ENCODE measurements around the gene MIOX.

MIOX gene

DNA sequence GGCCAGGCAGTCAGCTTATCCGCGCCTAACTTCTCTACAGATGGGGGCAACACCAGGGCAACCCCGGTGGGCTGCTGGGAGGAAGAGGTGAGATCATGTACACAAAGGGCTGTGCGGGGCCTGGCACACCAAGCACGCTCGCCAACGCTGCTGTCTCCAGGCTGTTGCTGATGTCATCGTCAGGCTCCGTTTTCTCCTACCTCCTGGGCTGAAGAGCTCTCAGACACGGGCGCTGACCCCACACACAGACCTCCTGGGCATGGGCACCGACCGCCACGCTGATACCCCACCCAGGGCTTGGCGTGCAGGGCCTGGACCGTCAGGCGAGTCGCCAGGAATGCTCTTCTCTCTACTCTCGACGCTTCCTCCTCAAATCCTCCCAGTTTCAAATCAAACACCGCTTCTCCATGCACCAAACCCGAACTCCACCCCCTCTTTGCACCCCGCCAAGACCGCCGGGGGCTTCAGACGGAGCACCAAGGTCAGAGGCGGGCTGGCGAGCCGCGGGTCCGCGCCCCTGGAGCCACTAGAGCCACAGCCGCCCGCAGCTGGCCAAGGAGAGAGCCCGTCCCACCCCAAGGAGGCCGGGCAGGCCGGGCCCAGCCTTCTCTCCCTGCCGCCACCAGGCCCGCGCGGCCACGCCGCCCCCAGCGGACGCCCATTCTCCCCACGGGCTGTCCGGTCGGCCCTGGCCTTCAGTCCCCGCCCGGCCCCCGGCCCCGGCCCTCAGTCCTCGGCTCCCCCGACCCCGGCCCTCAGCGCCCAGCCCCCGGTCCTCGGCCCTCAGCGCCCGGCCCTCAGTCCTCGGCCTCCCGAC, 12.6 kb upstream of the MIOX start:
- DNase-seq (ENCODE audit: low spot score): no peak

GRCh38 chr22:50474710-50475651, 11.7 kb upstream of the MIOX start, which contains the start of gene SBF1:
Gene SBF1 (minus strand): TSS chr22:50475035. CDS start chr22:50474840, 195 bp downstream.
- DNase-seq (ENCODE audit: low spot score): peak; percentile 90

- DNase-seq (ENCODE audit: low spot score): no peak
Measured at GRCh38 chr22:50475652-50476002, 11.0 kb upstream of the MIOX start.

DNA sequence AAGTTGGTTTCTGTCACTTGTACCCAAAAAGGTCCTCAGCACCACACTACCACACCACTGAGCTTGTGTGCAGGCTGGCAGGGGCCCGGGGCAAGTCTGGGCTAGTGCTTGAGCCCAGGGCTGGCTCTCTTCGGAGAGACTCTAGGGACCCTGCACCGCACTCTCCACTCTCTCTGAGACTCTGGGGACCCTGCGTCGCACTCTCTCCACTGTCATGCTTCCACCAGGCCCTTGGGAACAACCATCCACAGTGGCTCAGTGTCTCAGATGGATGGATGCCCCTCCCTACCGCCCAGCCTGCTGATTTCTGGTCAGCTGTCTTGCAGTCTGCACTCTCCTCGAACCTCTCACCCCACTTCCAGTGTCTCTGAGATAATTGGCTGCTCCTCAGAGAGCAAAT, 9.8 kb upstream of the MIOX start:
- DNase-seq (ENCODE audit: low spot score): no peak

DNA sequence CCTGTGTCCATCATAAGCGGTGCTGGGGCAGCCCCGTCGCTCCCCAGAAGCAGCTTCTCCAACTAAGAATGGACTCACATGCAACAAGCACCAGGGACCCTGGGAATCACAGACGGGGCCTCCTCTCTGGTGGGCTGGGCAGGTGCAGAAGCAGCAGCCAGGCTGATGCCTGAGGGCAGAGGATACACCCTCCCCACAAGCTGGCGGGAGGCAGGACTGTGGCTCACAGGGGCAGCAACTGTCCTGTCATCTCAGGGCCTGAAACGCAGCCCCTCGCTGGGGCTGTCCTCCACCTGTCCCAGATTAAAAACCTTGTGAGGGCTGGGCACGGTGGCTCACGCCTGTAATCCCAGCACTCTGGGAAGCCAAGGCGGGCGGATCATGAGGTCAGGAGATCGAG, 8.7 kb upstream of the MIOX start:
- DNase-seq (ENCODE audit: low spot score): no peak

DNA sequence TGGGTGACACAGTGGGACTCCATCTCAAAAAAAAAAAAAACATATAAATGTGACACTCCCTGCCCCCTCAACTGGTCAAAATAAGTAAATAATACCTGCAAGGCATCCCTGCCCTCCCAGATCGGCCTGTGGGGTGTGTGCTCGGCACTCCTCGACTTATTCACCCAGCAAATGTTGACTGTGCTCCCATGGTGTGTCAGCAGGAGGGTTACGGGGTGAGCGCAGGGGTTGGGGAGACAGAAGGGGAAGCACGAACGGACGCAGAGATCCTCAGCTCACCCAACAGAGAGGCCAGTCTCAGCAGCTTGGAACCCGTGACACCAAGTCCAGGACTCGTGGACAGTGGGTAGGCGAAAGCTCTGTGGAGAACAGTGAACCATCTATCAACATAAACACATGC, 6.9 kb upstream of the MIOX start:
- DNase-seq (ENCODE audit: low spot score): no peak

DNA sequence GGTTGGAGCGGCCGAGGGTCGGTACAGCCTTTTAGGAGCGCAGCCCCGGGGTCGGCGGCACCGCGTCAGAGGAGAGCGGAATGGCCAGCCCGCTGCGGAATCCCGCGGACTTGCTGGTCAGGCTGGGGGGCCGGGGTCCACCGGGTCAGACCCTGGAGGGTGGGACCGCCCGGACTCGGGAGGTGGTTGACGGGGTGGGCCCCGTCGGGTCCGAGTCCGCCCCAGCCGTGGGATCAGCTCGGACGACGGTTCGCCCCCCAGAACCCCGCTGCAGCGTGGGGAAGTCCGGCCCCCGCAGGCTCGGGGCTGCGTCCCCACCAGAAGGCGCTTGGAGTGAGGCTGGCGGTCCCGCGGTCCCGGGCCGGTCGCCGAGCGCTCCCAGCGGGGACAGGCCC, 5.6 kb upstream of the MIOX start:
- DNase-seq (ENCODE audit: low spot score): no peak

DNA sequence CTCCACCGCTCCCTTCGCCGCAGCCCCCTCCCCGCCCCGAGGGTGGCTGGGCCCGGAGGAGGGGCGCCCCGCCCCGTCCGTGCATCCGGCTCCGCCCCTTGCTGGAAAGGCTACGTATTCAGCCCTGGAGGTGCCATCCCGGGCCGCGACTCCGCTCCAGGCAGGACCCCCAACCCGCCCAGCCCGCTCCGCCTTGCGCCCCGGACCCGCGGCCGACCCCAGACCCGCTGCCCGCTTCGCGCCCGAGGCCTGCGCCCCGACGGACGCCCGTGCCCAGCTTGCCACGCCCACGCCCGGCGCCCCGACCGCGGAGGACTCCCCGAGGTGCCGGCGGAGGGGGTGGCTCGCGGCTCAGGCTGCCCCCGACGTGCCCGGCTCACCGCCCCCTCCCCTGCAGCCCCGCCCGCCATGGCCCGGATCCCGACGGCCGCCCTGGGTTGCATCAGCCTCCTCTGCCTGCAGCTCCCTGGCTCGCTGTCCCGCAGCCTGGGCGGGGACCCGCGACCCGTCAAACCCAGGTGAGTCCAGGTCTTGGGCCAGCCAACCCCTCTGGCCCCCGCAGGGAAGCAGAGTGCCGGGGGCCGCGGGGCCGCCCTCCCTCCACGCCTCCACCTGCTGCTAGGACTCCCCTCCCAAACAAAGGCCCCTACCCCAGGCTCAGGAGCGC, 5.1 kb upstream of the MIOX start, which contains the start of gene ADM2:
Gene ADM2, plus strand, starts transcription at position 104 of the 667 bp plus-strand sequence. Its CDS starts 305 bp downstream, at position 409.
- DNase-seq (ENCODE audit: low spot score): no peak

DNA sequence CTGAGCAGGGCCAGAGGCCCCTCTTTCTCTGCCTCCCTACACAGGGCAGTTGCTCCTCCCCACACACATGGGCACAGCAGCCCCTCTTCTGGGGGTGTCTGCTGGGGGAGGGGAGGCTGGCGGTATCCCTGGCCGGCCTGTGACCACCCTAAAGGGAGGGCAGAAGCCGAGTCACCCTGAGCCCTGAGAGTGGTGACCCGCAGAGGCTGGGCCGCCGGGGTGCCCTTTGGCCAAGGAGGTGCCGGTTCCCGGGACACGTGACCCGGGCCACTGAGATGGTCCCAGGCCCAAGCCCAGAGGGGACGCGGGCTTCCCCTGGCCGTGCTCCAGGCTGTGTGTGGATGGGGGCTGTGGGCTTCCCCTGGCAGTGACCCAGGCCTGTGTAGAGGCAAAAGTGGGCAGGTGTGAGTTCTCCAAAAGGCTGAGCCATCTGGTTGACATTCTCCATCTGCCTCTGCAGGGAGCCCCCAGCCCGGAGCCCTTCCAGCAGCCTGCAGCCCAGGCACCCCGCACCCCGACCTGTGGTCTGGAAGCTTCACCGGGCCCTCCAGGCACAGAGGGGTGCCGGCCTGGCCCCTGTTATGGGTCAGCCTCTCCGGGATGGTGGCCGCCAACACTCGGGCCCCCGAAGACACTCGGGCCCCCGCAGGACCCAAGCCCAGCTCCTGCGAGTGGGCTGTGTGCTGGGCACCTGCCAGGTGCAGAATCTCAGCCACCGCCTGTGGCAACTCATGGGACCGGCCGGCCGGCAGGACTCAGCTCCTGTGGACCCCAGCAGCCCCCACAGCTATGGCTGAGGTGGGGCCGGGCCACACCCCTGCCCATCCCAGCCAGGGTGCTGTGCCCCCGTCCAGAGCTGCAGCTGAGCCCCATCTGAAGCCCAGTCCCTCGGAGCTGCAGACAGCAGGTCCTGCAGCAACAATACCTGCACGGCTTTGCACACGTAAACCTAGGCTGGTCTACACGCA, 4.3 kb upstream of the MIOX start:
- DNase-seq (ENCODE audit: low spot score): no peak

DNA sequence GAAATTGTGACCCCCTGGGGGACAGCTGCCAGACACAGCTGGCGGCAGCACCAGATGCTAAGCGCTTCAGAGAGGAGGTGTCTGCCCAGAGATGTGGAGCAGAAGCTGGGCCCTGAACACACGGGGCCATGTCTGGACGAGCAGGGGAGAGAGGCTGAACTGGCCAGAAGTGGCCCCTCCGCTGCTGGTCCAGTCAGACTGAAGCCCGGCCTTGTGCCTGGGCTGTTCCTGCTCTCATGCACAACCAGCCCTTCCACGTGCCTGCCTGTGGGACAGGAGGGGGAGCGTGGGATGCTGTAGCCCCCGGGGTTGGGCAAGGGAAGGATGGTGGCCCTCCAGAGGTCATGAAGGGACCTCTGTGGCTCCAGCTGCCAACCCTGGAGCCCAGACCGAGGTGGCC, 3.6 kb upstream of the MIOX start:
- DNase-seq (ENCODE audit: low spot score): no peak

DNA sequence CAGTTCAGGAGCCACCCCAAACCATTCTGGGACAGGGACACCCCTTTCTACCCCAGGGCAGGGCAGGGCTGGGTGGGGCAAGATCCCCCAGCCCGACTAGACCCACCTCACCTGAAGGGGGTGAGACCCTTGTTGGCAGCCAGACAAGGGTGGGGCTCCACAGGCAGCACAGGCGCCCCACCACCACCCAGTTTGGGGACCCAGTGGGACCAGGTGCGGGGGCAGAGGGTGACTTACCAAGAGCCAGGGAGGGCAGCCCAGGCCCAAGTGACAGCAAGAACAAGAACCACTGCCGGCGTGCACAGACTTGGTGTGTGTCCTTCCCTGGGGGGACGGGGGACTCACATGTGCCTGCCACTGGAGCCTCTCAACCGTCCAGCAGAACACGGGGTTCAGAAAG, 3.1 kb upstream of the MIOX start:
- DNase-seq (ENCODE audit: low spot score): no peak

GRCh38 chr22:50483977-50484853, 2.4 kb upstream of the MIOX start:
- DNase-seq (ENCODE audit: low spot score): no peak

DNA sequence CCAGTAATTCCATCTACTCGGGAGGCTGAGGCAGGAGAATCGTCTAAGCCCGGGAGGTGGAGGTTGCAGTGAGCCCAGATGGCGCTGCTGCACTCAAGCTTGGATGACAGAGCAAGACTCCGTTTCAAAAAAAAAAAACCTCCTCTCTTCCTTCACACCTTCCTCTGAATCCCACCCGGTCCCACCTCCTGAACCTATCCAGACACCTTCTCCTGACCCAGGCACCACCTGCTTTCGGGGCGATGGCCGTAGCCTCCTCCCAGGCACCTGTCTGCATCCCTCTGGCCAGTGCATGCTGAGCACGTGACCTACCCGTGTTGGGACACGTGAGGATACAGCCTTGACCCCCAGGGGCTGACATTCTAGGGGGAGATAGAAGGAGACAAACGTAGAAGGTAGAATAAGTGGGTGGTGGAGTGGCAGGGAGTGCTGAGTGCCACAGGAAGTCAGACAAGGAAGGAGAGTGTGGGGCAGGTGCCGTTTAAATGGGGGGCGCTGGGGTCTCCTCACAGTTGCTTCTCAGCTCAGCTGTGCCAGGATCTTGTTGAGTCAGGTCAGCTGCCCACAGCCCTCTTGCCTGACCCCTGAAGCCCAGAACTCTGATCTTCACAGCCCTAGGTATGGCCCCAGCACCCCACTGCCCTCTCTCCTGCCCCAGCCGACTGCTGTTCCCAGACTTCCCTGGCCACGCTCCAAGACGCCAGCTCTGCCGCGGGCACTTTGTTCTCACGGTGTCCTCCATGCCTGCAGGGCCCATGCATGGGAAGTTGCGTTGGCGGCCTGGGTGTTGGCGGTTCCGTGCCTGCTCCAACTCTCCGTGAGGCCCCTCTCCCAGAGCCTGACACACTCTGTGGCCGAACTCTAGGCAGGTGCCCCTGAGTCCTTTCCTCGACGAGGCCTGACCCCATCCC, 1.2 kb upstream of the MIOX start:
- no peak for DNase-seq (ENCODE audit: low spot score)

DNA sequence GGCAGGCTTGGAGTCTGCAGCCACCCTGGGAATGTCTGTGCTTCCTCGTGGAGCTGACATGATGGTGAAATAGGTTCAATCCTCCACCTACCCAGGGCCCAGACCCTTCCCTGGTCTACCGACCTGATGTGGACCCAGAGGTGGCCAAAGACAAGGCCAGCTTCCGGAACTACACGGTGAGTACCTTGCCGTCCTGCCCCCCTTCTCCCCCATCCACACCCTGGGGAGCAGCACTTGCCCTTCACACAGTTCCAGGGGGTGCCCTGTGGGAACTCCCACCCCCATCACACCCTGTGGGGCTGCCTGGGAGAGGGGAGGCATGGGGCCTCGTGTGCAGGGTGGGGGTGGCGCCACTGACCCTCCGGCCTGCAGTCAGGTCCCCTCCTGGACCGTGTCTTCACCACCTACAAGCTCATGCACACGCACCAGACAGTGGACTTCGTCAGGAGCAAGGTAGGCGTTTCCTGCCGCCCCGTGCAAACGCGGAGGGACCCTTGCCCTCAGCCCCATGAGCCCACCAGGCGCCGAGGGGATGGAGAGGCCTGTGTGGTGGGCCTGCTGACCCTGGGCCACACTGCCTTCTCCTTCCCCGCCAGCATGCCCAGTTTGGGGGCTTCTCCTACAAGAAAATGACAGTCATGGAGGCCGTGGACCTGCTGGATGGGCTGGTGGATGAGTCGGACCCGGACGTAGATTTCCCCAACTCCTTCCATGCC, 789 bp downstream of the MIOX start:
- no peak for DNase-seq (ENCODE audit: low spot score)

GRCh38 chr22:50488006-50488677, 1.5 kb downstream of the MIOX start:
- no peak for DNase-seq (ENCODE audit: low spot score)

GRCh38 chr22:50488886-50489285, 2.2 kb downstream of the MIOX start:
- no peak for DNase-seq (ENCODE audit: low spot score)

- DNase-seq (ENCODE audit: low spot score): no peak
Measured at GRCh38 chr22:50489363-50490243, 2.9 kb downstream of the MIOX start.
